ENCODE measurements around the gene RPL6.
"Not testable (repeated sequence)": the region's sequence is repeated elsewhere in the genome, so short reads cannot be mapped to it uniquely, and the experiment has no call there.

The RPL6 gene

DNA sequence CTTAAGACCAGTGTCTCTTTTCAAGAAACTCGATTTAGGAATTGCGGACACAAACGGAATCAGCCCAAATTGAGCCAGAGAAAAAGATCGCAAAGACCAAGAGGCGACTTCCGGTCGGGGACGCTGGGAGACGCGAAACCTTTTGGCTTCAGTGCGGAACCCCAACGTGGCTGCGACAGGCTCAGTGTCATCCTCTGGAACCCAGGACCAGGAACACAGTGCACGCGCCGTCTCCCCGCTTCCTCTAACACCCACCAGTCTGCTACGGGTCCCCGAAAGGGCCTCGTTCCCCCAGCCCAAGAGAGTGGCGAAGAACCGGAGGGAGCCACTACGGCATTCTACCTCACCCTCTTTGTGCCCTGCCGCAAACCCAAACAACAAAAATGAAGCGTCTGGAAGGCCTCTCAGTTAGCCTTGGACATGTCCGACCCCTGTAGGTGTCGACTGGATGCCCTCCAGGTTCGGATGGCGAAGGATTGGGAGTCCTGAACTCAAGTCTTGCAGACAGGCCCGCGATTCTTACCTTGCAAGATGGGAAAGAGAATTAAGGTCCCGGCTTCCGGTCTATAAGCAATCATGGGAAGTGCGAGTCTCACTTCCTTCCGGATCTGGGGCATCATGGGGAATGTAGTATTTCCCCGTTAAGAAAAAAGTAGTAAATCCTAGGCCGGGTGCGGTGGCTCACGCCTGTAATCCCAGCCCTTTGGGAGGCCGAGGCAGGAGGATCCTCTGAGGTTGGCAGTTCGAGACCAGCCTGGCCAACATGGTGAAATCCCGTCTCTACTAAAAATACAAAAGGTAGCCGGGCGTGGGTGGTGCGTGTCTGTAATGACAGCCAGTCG is at the start of gene RPL6:
TSS of gene RPL6 (minus strand) at position 542 of the 842 bp plus-strand sequence. CDS start 949 bp downstream, outside the sequence.
- DNase-seq, result peak; percentile 90

DNA sequence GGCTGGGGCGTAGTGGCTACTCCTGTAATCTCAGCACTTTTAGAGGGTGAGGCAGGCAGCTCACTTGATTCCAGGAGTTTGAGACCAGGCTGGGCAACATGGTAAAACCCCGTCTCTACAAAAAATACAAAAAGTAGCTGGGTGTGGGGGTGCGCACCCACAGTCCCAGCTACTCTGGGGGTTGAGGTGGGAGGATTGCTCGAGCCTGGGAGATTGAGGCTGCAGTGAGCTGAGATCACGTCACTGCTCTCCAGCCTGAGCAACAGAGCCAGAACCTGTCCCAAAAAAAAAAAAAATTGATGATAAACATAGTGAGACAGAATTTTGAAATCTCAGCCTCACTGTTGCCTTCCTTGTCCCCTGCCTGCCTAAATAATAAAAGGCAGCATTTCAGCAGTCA is 49.3 kb upstream of the RPL6 start:
- no peak for DNase-seq

DNA sequence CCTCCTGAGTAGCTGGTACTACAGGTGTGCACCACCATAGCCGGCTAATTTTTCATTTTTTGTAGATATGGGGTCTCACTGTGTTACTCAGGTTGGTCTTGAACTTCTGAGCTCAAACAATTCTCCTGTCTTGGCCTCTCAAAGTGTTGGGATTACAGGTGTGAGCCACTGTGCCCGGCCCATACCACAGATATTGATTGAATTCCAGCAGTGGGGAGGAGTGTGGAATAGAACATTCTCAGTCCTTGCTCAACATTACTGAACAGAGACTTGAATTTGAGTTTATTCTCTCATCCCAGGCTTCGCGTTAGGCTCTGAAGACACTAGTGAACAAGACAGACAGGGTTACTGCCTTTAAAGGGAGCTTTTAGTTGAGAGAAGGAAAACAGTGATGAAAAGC is 48.9 kb upstream of the RPL6 start:
- DNase-seq, result no peak

DNA sequence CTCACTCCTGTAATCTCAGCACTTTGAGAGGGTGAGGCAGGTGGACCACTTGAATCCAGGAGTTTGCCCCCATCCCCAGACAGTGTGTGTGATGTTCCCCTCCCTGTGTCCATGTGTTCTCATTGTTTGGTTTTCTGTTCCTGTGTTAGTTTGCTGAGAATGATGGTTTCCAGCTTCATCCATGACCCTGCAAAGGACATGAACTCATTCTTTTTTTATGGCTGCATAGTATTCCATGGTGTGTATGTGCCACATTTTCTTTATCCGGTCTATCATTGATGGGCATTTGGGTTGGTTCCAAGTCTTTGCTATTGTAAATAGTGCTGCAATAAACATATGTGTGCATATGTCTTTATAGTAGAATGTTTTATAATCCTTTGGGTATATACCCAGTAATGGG is 47.7 kb upstream of the RPL6 start:
- not testable (repeated sequence) for DNase-seq

DNA sequence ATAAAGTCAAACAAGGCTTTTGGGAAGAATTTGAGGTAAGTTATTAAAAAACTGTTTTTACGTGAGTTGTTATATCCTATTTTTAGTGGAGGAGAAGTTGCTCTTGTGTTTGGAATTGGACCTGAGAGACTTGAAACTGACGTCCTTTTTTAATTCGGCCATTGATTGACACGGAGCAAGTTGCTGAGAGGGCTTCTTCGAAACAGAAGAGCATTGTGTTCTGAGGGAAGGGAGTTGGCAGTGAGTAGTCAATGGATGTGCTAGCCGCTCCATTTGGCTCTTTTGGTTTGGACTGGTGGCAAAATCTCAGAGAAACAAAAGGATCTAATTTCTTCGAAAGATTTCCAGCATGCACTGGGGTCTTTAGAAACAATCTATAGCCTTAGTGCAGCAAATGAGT is 46.6 kb upstream of the RPL6 start:
- no peak for DNase-seq

DNA sequence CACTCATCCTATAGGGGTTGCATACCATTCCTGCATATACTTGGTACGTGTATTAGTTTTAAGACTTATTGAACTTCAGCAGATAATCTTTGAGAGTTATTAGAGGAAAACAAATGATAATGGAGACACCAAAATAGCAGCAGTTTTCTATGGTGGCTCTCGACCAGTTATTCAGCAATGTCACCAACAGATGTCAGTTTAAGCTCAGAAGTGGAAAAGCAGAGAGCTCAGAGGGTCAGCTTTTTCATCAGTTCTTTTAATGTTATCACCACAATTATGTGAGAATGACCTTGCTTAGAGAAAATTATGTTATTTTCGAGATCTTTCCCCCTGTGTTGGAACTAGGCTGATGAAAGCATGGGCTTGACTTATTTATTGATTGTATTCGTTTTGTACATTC is 41.3 kb upstream of the RPL6 start:
- no peak for DNase-seq

DNA sequence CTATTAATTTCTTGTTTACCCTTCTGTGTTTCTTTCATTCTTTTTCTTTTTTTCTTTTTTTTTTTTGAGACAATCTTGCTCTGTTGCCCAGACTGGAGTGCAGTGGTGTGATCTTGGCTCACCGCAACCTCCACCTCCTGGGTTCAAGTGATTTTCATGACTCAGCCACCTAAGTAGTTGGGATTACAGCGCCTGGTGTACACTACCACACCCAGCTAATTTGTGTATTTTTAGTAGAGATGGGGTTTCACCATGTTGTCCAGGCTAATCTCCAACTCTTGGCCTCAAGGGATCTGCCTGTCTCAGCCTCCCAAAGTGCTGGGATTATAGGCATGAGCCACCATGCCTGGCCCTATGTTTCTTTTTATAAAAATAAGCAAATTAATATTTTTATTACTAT is 38.8 kb upstream of the RPL6 start:
- not testable (repeated sequence) for DNase-seq

DNA sequence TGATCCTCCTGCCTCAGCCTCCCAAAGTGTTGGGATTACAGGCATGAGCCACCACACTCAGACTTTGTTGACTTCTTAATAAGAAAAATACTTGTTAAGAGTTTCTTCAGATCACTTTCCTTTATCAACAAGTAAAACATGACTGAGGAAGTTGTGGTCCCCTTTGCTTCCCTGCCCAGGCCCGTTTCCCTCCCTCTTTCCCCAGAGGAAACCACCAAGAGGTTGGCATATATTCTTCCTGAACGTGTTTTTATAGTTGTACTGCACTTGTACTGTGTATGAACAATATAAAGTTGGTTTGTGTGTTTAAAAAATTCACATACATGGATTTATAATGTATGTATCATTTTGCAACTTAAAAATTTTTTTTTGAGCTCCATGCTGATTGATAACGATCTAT is 37.7 kb upstream of the RPL6 start:
- DNase-seq, result no peak

DNA sequence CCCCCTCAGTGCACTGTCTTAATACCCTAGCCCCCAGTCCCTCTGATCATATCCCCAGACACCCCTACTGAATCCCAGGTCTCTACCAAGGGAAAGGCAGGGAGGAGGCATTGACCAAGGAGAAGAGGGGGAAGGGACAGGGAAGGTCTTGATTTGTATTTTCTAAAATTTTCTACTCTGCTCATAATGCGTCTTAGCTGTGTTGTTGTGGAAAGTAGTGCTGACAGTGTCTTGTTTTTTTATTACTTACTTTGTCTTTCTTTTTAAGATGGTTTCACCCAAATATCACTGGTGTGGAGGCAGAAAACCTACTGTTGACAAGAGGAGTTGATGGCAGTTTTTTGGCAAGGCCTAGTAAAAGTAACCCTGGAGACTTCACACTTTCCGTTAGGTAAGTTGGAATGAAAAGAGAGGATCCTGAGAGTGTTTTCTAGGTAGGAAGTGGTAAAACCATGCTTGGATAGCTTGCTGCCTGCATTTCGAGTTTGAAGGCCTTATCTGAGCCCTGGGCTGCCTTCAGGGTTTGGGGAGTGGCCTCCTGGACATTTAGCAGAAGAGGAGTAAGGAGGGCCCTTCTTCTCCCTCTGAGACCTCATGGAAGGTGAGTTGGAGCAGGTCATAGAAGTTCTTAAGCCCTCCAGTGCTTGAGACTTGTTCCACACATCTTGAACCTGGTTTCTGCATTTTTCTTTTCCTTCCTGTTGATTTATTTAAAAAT is 36.8 kb upstream of the RPL6 start:
- DNase-seq, result no peak

DNA sequence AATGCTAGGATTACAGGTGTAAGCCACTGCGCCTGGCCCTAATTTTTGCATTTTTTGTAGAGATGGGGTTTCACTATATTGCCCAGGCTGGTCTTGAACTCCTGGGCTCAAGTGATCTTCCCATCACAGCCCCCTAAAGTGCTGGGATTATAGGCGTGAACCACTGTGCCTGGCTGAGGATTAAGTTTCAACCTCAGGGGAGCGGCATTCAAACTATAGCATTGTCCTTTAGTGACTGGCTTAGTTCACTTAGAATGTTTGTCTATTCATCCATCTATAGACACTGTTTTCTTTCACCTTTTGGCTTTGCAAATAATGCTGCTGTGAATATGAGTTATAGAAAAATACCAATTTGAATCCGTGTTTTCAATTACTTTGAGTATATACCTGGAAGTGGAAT is 34.5 kb upstream of the RPL6 start:
- no peak for DNase-seq

DNA sequence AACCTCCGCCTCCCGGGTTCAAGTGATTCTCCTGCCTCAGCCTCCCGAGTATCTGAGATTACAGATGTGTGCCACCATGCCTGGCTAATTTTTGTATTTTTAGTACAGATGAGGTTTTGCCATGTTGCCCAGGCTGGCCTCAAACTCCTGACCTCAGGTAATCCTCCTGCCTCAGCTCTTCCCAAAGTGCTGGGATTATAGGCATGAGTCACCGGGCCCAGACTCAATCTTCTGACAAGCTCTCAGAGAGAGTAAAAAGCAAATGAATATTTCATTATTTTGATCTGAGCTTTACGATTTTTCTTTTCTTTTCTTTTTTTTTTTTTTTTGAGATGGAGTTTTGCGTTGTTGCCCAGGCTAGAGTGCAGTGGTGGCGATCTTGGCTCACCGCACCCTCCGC is 31.2 kb upstream of the RPL6 start:
- not testable (repeated sequence) for DNase-seq

DNA sequence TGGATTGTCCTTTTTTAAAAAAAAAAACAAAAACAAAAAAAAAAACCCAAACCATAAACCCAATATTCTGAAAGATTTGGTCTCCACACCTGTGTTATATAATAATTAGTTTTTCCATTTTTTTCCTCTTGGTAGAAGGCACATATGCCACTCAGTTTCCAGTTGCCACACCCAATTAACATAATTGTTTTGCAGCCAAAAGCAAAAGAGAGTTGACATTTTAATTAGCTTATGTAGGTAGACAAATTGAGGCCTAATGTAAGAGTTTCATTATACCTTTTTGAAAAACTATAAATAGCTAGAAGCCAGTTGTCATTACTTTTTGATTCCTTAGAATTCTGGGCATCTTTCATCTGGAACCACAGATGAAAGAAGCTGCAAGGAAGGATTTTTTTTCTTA is 30.4 kb upstream of the RPL6 start:
- no peak for DNase-seq

DNA sequence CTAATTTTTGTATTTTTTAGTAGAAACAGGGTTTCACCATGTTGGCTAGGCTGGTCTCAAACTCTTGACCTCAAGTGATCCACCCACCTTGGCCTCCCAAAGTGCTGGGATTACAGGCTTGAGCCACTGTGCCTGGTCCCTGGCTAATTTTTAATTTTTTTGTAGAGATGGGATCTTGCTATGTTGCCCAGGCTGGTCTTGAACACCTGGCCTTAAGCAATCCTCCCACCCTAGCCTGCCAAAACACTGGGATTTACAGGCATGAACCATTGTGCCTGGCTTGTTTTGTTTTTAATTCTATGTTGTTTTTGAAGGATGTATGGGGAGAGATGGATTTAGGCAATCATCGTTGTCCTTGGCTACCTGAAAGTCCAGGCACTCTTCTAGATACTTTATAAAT is 29.2 kb upstream of the RPL6 start:
- DNase-seq, result not testable (repeated sequence)

DNA sequence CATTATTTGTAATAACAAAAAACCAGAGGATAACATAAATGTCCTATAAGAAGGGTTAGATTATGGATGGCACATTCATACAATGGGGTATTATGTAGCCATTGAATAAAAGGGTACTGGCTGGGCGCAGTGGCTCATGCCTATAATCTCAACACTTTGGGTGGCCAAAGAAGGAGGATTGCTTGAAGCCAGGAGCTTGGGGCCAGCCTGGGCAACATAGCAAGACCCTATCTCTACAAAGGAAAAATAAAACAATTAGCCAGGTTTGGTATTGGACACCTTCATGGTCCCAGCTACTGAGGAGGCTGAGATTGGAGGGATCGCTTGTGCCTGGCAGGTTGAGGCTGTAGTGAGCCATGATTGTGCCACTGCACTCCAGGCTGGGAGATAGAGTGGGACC is 24.1 kb upstream of the RPL6 start:
- DNase-seq, result no peak

DNA sequence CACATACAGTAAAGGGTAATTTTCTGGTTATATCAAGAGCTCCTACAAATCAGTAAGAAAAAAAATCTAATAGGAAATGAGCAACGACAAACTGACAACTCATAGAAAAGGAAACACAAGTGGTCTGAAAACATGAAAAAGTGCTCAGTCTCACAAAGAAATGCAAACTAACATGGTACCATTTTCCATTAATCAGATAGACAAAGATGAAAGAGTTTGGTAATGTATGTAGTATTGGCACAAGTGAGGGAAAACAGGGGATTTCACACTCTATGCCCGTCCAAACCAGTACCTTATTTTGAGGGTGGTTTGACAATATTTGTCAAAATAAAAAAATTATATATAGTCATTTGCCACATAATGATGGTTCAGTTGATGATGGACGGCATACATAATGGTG is 22.6 kb upstream of the RPL6 start:
- DNase-seq, result no peak

DNA sequence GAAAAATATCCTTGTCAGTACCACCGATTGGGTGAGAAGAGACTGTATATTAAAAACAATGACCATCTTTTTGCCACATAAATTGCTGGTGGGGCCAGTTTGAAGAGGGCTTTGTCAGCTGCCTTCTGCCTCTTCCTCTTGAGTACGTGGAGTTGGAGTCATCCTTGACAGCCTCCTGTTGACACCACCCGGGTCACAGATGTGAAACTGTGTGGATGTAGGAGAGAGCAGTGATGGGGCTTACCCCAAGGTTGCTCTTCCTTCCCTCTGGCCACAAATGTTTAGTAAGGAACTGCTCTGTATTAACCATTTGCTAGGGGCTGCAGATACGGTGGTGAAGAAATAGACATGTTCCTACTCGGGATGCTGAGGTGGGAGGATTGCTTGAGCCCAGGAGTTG is 21.5 kb upstream of the RPL6 start:
- no peak for DNase-seq

DNA sequence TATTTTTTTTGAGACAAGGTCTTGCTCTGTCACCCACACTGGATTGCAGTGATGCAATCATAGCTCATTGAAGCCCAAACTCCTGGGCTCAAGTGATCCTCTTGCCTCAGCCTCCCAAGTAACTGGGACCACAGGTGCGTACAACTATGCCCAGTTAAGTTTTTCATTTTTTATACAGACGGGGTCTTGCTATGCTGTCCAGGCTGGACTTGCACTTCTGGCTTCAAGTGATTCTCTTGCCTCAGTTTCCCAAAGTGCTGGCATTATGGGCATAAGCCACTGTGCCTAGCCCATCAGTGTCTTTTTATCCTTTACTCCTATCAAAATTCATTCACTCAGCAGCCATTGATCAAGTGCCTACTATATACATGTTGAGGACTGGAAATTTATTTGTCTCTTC is 18.4 kb upstream of the RPL6 start:
- DNase-seq, result no peak

DNA sequence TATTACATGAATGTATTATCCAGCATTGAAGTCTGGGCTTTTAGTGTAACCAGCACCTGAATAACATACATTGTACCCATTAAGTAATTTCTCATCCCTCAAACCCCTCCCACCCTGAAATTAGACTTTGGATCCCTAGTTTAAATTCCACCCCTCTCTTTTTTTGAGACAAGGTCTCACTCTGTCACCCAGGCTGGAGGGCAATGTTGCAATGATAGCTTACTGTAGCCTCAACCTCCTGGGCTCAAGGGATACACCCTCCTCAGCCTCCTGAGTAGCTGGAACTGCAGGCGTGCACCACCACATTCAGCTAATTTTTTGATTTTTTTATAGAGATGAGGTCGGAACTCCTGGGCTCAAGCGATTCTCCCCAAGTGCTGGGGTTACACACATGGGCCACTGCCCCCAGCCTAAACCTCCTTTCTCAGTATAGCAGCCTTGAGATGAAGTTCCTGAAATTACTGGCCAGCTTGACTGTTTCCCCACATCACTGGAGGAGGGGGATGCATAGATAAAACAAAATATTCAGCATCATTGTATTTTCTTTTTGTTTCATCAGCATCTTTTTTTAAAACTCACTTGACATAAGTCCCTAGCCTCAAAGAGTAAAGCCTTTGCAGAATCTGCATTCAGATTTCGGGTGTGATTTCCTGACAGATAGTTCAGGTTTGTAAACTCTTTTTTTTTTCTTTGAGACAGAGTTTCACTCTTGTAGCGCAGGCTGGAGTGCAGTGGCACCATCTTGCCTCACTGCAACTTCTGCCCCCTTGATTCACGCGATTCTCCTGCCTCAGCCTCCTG is 16.4 kb upstream of the RPL6 start:
- DNase-seq, result no peak

DNA sequence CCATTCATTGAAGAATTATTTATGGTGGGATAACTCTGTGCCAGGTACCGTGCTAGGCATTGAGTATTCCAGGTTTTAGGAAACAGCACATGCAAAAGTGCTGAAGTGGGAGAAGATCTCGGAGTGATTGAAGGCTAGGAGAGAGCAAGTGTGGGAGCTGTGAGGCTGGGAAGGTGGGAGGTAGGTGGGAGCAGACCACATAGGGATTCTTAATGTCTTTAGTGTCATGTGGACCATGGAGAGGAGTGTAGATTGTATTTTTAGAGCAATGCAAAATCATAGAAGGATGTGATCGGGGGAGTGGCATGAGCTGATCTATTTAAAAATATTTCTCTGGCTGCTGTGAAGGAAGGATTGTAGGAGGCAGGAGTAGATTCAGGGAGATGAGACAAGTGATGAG is 14.7 kb upstream of the RPL6 start:
- DNase-seq, result no peak

DNA sequence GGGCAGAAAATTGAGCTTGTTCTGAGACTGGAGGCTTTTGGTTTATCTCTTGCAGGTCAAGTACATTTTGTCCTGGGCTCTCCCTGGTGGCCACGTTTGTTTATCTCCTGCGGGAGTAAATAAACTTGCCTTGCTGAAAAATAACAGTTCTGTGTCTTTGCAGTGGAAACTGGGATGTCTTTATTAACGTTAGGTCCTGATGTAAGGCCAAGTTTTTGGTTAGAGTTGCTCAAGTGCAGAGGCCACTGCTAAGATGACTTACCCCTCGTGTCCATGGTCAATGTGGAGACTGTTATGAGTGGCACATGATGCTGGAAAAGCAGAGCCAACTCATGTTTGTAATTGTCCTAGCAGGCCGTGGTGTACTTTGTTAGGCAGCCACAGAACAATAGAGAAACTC is 13.1 kb upstream of the RPL6 start:
- no peak for DNase-seq

DNA sequence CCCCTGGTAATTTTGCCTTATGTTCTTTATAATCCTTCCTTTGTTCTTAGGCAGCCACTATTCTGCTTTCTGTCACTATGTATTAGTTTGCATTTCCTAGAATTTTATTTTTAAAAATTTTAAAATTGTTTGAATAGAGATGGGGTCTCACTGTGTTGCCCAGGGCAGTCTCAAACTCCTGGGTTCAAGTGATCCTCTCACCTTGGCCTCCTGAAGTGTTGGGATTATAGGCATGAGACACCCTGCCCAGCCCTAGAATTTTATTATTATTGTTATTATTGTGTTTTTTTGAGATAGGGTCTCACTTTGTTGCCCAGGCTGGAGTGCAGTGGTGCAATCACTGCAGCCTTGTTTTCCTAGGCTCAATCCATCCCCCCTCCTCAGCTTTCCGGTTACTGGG is 12.0 kb upstream of the RPL6 start:
- no peak for DNase-seq

DNA sequence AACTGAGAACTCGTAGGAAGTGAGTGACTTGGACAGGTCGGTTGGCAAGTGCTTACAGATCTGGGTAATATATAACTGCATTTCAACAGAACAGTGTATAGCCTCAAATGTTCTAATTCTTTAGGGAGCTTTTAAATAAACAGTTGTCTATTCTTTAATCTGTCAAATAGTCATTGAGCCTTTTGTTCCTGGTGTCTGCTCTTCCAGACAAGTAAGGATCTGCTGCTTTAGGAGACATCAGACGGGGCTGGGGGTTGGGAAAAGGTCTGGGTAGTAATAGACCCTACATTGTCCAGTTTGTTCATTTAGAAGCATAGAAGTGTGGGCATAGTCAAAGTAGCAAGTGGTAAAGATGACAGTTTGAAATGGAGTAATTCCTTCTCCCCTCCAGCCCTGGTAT is 11.3 kb upstream of the RPL6 start:
- DNase-seq, result no peak

DNA sequence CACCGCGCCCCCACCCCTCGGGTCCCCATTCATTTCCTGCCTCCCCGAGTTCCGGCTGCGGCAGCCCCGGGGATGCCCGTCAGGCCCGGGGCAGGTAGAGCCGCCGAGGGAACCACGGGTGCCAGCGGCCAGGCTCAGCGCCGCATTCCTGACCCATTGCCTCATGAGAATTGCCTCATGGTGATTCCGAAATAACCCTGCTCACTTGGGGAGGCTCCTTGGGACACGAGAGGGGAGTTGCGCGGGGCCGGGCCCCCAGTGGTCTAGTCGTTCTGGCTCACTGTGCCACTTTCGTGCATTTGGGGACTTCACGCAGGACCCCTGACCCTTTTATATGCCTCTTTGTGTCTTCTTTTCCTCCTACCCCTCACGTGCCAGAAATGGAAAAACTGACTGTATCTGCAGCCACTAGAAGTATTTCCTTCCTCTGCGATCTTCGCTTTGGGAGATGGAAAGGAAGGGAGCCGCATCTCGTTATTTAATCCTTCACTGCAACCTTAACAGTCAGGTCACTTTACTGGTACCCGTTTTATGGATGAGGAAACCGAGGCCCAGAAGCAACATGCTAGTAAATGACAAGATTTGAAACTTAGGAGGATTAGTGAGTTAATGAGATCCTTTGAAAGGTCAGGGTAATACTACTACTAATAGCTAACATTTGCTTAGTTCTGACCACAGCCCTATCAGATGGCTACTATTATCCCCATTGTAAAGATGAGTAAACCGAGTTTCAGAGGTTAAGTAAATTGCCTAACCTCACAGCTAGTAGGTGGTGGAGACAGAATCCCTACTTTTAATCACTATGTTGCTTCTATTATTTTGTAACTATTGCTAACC is 10.1 kb upstream of the RPL6 start:
- peak; percentile 75 for DNase-seq

Data from femur (tissue), 1 donor.